ENCODE measurements around the gene ROPN1L. TPM values are rescaled to one million over a fixed set of nuclear protein-coding genes. Genes with fewer than 3 reads are reported as not detected.

The ROPN1L gene
- total and polyA plus RNA-seq, 2 of the 8 experiments (the other 6 are each of a cell fraction or from before 2014, with no cell fraction given) = 0.24 to 0.73 TPM

- DNase-seq (ENCODE audit: low read depth in 1 of 2, low spot score in 2 of 2) (no peak), FAIRE-seq (no peak)
- no peak overlapping the region for H4K5ac ChIP-seq (ENCODE audit: insufficient read length, low read depth, low read length)
- no peak overlapping the region for H4K8ac ChIP-seq (ENCODE audit: extremely low read depth, insufficient read depth, low read length)
- H3K9ac ChIP-seq (replicated peaks in 1 of 4; ENCODE audit: extremely low read depth in 1 of 4, low read depth in 3 of 4, low read length in 3 of 4) = no peak overlapping the region
- no peaks in the 10 kb centered on the region for H3K79me2 ChIP-seq (ENCODE audit: control insufficient read depth in 1 of 2, insufficient read depth in 2 of 2, low read length in 2 of 2)
- no peaks in the 10 kb centered on the region for H3K27me3 ChIP-seq (replicated peaks in 1 of 4; ENCODE audit: control insufficient read depth in 3 of 4, extremely low read depth in 1 of 4, insufficient read depth in 3 of 4, low read length in 3 of 4)
- no peaks in the 10 kb centered on the region for H3K36me3 ChIP-seq (ENCODE audit: control insufficient read depth in 2 of 4, insufficient read depth in 4 of 4, low read length in 3 of 4)
- H2BK15ac ChIP-seq (ENCODE audit: low read length) = no peak overlapping the region
- H2AK5ac ChIP-seq (ENCODE audit: low read depth, low read length) = no peak overlapping the region
- H2AFZ ChIP-seq (ENCODE audit: low read length) = no peak overlapping the region; the same call in 1 of the 2 replicates
- no peaks in the 10 kb centered on the region for H3K23me2 ChIP-seq (ENCODE audit: low read depth, low read length)
- CTCF ChIA-PET (ENCODE audit: partially characterized antibody) = interaction anchor here (0.8 to 1.5 kb wide), 6 partner anchors 14 to 223 kb away, joined by 3 read pairs; no protein-coding TSS in a partner anchor
- peak overlapping the region; percentile 49; the same call in 1 of the 2 replicates for H2BK5ac ChIP-seq (ENCODE audit: low read depth, low read length)
- no peak overlapping the region for H3K4ac ChIP-seq (replicated peaks; ENCODE audit: insufficient read length, low read depth, low read length)
- H3K23ac ChIP-seq (ENCODE audit: insufficient read length) = no peak overlapping the region
- no peak overlapping the region for H2BK120ac ChIP-seq (replicated peaks; ENCODE audit: low read depth, low read length)
- WGBS, 2 experiments (ENCODE audit: extremely low coverage in 1 of 2, insufficient coverage in 1 of 2, insufficient read length in 1 of 2, insufficient replicate concordance in 2 of 2, low coverage in 1 of 2, low lambda C conversion rate in 2 of 2, missing lambda C conversion rate in 1 of 2) = 90% methylated on average over 17 of the region's 17 CpGs; no CpG with 5 or more reads in 1 of the 2 experiments
- peaks cover 5 to 13% (median 9%) of the 10 kb centered on the region in 4 experiments for H3K4me1 ChIP-seq (replicated peaks in 1 of 4; ENCODE audit: control insufficient read depth in 3 of 4, insufficient read depth in 4 of 4, low read length in 3 of 4)
- H4K91ac ChIP-seq (replicated peaks; ENCODE audit: insufficient read length, low read length) = no peak overlapping the region
- H3K4me3 ChIP-seq (ENCODE audit: extremely low read depth in 1 of 4, insufficient read depth in 2 of 4, low read depth in 3 of 4, low read length in 4 of 4) = no peak overlapping the region
- no peak overlapping the region for H3K56ac ChIP-seq (replicated peaks; ENCODE audit: insufficient read length, low read depth, low read length)
- 0 out of 2 replicates have a peak overlapping the region, but pooled peaks have one; percentile 55 for H2BK12ac ChIP-seq (ENCODE audit: low read depth, low read length)
- no peaks in the 10 kb centered on the region for H4K20me1 ChIP-seq (replicated peaks in 1 of 2; ENCODE audit: control insufficient read depth in 1 of 2, insufficient read depth in 2 of 2, low read length in 2 of 2)
- H3K27ac ChIP-seq (ENCODE audit: low read depth, low read length) = no peak overlapping the region
- POLR2A ChIA-PET (ENCODE audit: partially characterized antibody) = interaction anchor here (0.7 kb wide), 1 partner anchor 76 kb away, joined by 3 read pairs; no protein-coding TSS in a partner anchor
- no peak overlapping the region for H3K4me2 ChIP-seq (ENCODE audit: insufficient read depth in 1 of 2, low read depth in 2 of 2, low read length in 2 of 2)
- H3K9me3 ChIP-seq (ENCODE audit: insufficient read depth in 2 of 2, low read depth in 1 of 2, low read length in 1 of 2) = no peaks in the 10 kb centered on the region
- no peaks in the 10 kb centered on the region for H3K79me1 ChIP-seq (ENCODE audit: low read depth, low read length)
- H2BK20ac ChIP-seq (ENCODE audit: low read length) = no peak overlapping the region
- no peak overlapping the region; the same call in 1 of the 2 replicates for H3K18ac ChIP-seq (ENCODE audit: extremely low read depth, low read length)
- H3K14ac ChIP-seq (ENCODE audit: insufficient read length) = no peak overlapping the region
- TF ChIP-seq SAP30 (IDR thresholded peaks at IDR 0.05; ENCODE audit: insufficient read depth, insufficient replicate concordance, low read length) (no peak), USF2 (IDR thresholded peaks at IDR 0.05; ENCODE audit: low read length) (no peak), RXRA (IDR thresholded peaks at IDR 0.05; ENCODE audit: insufficient read depth, low read depth, low read length) (no peak), GABPA (IDR thresholded peaks at IDR 0.05; ENCODE audit: borderline replicate concordance, insufficient read depth, low read length) (no peak), SP1 (IDR thresholded peaks at IDR 0.05; ENCODE audit: low read depth, low read length) (no peak), BCL11A (IDR thresholded peaks at IDR 0.05; ENCODE audit: low read depth in 2 of 2, low read length in 2 of 2) (no peak), SP4 (IDR thresholded peaks at IDR 0.05; ENCODE audit: low read length) (no peak), CREB1 (IDR thresholded peaks at IDR 0.05) (no peak), BRCA1 (IDR thresholded peaks at IDR 0.05; ENCODE audit: low read depth, low read length) (no peak), TEAD4 (IDR thresholded peaks at IDR 0.05; ENCODE audit: low read depth, low read length) (no peak), RBBP5 (IDR thresholded peaks at IDR 0.05; ENCODE audit: borderline replicate concordance, low read depth, low read length) (no peak), POLR2AphosphoS5 (IDR thresholded peaks at IDR 0.05; ENCODE audit: low read depth, low read length) (no peak), CEBPB (IDR thresholded peaks at IDR 0.05; ENCODE audit: low read depth, low read length) (no peak)
Observed at GRCh38 chr5:10466446-10467073, 24.9 kb downstream of the ROPN1L start.

All from H1 (cell line).